Measurements from ENCODE around the gene MAPK14.

Gene MAPK14

GRCh38 chr6:36050947-36051710, 23.5 kb downstream of the MAPK14 start:
- no peak for DNase-seq
- Histone ChIP-seq H3K27ac (no peak overlapping the region), H3K36me3 (replicated peaks) (peaks cover 8% of the 10 kb centered on the region), H3K27me3 (replicated peaks) (no peaks in the 10 kb centered on the region), H3K4me3 (ENCODE audit: low read depth, low read length) (no peak overlapping the region)
- in situ Hi-C loops (cut with HindIII; ENCODE audit: low pct_ligation_motif_present, low sequenced_read_pairs): no loop called here
- no peak for TF ChIP-seq CTCF (IDR thresholded peaks at IDR 0.05; ENCODE audit: low read depth, low read length, missing control alignments)

- no peak for TF ChIP-seq CTCF (IDR thresholded peaks at IDR 0.05; ENCODE audit: low read depth, low read length, missing control alignments)
- DNase-seq: no peak
- no peaks in the 10 kb centered on the region for H3K27me3 ChIP-seq (replicated peaks)
- in situ Hi-C loops (cut with HindIII; ENCODE audit: low pct_ligation_motif_present, low sequenced_read_pairs): no loop called here
- peaks cover 10% of the 10 kb centered on the region for H3K36me3 ChIP-seq (replicated peaks)
- no peak overlapping the region for H3K27ac ChIP-seq
- no peak overlapping the region for H3K4me3 ChIP-seq (ENCODE audit: low read depth, low read length)
Observed at GRCh38 chr6:36052097-36052496, 24.5 kb downstream of the MAPK14 start.

GRCh38 chr6:36053878-36054277, 26.3 kb downstream of the MAPK14 start:
- DNase-seq: no peak
- H3K4me3 ChIP-seq (ENCODE audit: low read depth, low read length): no peak overlapping the region
- no peak overlapping the region for H3K27ac ChIP-seq
- in situ Hi-C loops (cut with HindIII; ENCODE audit: low pct_ligation_motif_present, low sequenced_read_pairs): no loop called here
- no peak for TF ChIP-seq CTCF (IDR thresholded peaks at IDR 0.05; ENCODE audit: low read depth, low read length, missing control alignments)
- H3K36me3 ChIP-seq (replicated peaks): peaks cover 10% of the 10 kb centered on the region
- no peaks in the 10 kb centered on the region for H3K27me3 ChIP-seq (replicated peaks)

DNA sequence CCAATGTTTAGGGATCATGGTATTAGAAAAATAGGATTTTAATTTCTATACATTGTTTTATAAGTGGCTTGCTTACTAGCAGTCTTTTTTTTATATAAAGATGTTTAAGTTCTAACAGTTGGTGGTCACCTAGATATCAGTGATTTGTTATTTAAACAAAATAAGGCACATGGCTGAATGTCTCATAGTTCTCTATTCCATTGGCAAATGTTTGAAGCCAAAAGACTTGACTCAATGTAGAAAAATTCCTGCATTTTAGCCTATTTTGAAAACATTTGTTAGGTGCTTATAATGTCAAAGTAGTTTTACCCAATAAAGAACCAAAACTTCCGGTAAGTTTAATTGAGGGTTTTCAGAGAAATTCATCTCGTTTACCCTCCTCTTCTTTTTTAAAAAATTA, 26.8 kb downstream of the MAPK14 start:
- no peak overlapping the region for H3K4me3 ChIP-seq (ENCODE audit: low read depth, low read length)
- DNase-seq: no peak
- in situ Hi-C loops (cut with HindIII; ENCODE audit: low pct_ligation_motif_present, low sequenced_read_pairs): no loop called here
- H3K36me3 ChIP-seq (replicated peaks): peaks cover 10% of the 10 kb centered on the region
- no peaks in the 10 kb centered on the region for H3K27me3 ChIP-seq (replicated peaks)
- TF ChIP-seq CTCF (IDR thresholded peaks at IDR 0.05; ENCODE audit: low read depth, low read length, missing control alignments): no peak
- no peak overlapping the region for H3K27ac ChIP-seq

GRCh38 chr6:36054956-36055355, 27.3 kb downstream of the MAPK14 start:
- Histone ChIP-seq H3K36me3 (replicated peaks) (peaks cover 14% of the 10 kb centered on the region), H3K27ac (no peak overlapping the region), H3K27me3 (replicated peaks) (no peaks in the 10 kb centered on the region), H3K4me3 (ENCODE audit: low read depth, low read length) (no peak overlapping the region)
- in situ Hi-C loops (cut with HindIII; ENCODE audit: low pct_ligation_motif_present, low sequenced_read_pairs): no loop called here
- DNase-seq: no peak
- TF ChIP-seq CTCF (IDR thresholded peaks at IDR 0.05; ENCODE audit: low read depth, low read length, missing control alignments): no peak

DNA sequence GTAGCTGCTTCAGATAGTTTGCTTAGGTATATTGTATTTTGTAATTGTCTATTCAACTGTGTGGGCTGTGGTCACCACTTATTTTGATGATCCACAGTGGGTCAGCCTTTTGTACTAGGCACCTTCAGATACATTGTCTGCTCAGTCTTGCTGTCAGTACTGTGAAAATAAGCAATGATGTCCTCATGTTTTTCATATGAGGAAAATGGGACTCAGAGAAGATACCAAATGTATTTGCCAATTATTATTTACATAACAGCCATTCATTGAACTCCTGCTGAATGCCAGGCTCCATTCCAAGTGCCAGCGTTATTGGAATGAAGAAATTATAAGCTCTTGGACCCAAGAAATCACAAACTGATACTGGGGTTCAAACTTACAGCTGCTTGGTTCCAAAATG, 28.6 kb downstream of the MAPK14 start:
- no peak overlapping the region for H3K27ac ChIP-seq
- no peak overlapping the region for H3K4me3 ChIP-seq (ENCODE audit: low read depth, low read length)
- in situ Hi-C loops (cut with HindIII; ENCODE audit: low pct_ligation_motif_present, low sequenced_read_pairs): no loop called here
- no peak for DNase-seq
- peaks cover 16% of the 10 kb centered on the region for H3K36me3 ChIP-seq (replicated peaks)
- H3K27me3 ChIP-seq (replicated peaks): no peaks in the 10 kb centered on the region
- TF ChIP-seq CTCF (IDR thresholded peaks at IDR 0.05; ENCODE audit: low read depth, low read length, missing control alignments): no peak
